NCI-H2107 (cell line): ENCODE results near the gene PTAFR.

Experiments used
- DNase-seq: peaks from one replicate; lab custom pipeline; 2025; lab: John Stamatoyannopoulos, UW

PTAFR gene

GRCh38 chr1:28175955-28176485 lies 470 bp downstream of the PTAFR start:
- no peak for DNase-seq

GRCh38 chr1:28173980-28174297 lies 2.6 kb downstream of the PTAFR start:
- DNase-seq: no peak

- DNase-seq: no peak
These were observed 3.1 kb downstream of the PTAFR start for GRCh38 chr1:28173151-28173979.

- no peak for DNase-seq
These were observed 3.8 kb downstream of the PTAFR start for GRCh38 chr1:28172713-28173150.

GRCh38 chr1:28171246-28171645 lies 5.2 kb downstream of the PTAFR start:
- no peak for DNase-seq

- no peak for DNase-seq
These were observed 6.4 kb downstream of the PTAFR start for GRCh38 chr1:28170001-28170596.

- DNase-seq: no peak
These were observed 12.9 kb downstream of the PTAFR start for GRCh38 chr1:28163496-28164161.

GRCh38 chr1:28162151-28162550 lies 14.3 kb downstream of the PTAFR start:
- no peak for DNase-seq

- DNase-seq: no peak
These were observed 14.7 kb downstream of the PTAFR start for GRCh38 chr1:28161751-28162150.

GRCh38 chr1:28160782-28161266 lies 15.7 kb downstream of the PTAFR start:
- no peak for DNase-seq

- DNase-seq: no peak
These were observed 16.8 kb downstream of the PTAFR start for GRCh38 chr1:28159680-28160079.

- DNase-seq: no peak
These were observed 17.2 kb downstream of the PTAFR start for GRCh38 chr1:28159243-28159642.

- DNase-seq: no peak
These were observed 18.6 kb downstream of the PTAFR start for GRCh38 chr1:28157894-28158293.

GRCh38 chr1:28156821-28157220 lies 19.7 kb downstream of the PTAFR start:
- DNase-seq: no peak

GRCh38 chr1:28155628-28156027 lies 20.9 kb downstream of the PTAFR start:
- no peak for DNase-seq

- DNase-seq: no peak
These were observed 22.4 kb downstream of the PTAFR start for GRCh38 chr1:28154078-28154594.

GRCh38 chr1:28150125-28150780 lies 26.2 kb downstream of the PTAFR start:
- DNase-seq: no peak

- DNase-seq: no peak
These were observed 27.7 kb downstream of the PTAFR start for GRCh38 chr1:28148880-28149195.

- DNase-seq: no peak
These were observed 29.0 kb downstream of the PTAFR start for GRCh38 chr1:28147264-28148094.

- DNase-seq: no peak
These were observed 30.8 kb downstream of the PTAFR start for GRCh38 chr1:28145728-28146127.
